SJSA1 (cell line): Measurements from ENCODE around the gene PRKCQ. TPM values are rescaled to one million over a fixed set of nuclear protein-coding genes. Genes with fewer than 3 reads are reported as not detected.

Experiments
- DNase-seq, 2 experiments: peaks; one replicate each; pipeline ENCODE4 v3.0.0-alpha.2; 2015 to 2020; ENCODE audit warnings: low spot score in 2 of 2, low read depth in 1 of 2
- H3K27ac ChIP-seq: fragments of 250-450 bp; sonication (Bioruptor Pico); 2 replicates; pipeline ENCODE4 v1.5.1; 2020; ENCODE audit warnings: mild to moderate bottlenecking, moderate library complexity
- H3K27me3 ChIP-seq: fragments of 250-450 bp; sonication (Bioruptor Pico); replicated peaks from 2 replicates; pipeline ENCODE4 v1.5.1; 2020; ENCODE audit warnings: mild to moderate bottlenecking, moderate library complexity
- H3K36me3 ChIP-seq: fragments of 250-450 bp; sonication (Bioruptor Pico); 2 replicates; pipeline ENCODE4 v1.5.1; 2020; ENCODE audit warnings: mild to moderate bottlenecking
- H3K4me1 ChIP-seq: fragments of 250-450 bp; sonication (Bioruptor Pico); replicated peaks from 2 replicates; pipeline ENCODE4 v1.6.1; 2021; ENCODE audit warnings: mild to moderate bottlenecking
- H3K4me3 ChIP-seq: fragments of 250-450 bp; sonication (Bioruptor Pico); 2 replicates; pipeline ENCODE4 v1.5.1; 2020; ENCODE audit warnings: mild to moderate bottlenecking
- H3K9me3 ChIP-seq: fragments of 250-450 bp; sonication (Bioruptor Pico); replicated peaks from 2 replicates; pipeline ENCODE4 v1.5.1; 2020; ENCODE audit warnings: mild to moderate bottlenecking
- total RNA-seq: library from RNA; depleted of rRNA; stranded (reverse); fragments of >200 nt; shearing (Covaris generic); gene quantifications from 2 replicates; pipeline ENCODE4 v1.2.3, GENCODE V29; 2014

PRKCQ gene
- total RNA-seq, 1 experiment from 2014 or later: not detected

DNA sequence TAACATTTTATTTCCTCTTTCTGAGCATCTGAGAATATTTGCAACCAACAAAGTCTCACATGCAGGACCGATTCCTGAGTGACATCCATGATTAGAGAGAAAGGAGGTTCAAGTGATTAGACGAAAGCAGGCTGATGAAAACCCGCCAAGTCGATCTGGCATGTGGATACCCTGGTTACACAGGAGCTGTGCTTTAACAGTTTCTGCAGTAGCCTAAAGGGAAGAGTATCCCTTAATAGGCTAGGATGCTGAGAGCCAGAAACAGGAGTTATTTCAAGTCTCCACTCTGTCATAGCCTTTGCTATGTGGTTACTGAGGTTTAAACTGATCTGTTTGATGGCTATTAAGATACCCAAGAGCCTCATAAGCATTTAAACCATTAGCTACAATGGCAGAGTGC is 82.5 kb downstream of the PRKCQ start:
- Histone ChIP-seq H3K4me3 (no peak overlapping the region), H3K27me3 (peaks cover 15% of the 10 kb centered on the region), H3K4me1 (no peaks in the 10 kb centered on the region), H3K27ac (no peak overlapping the region), H3K36me3 (no peaks in the 10 kb centered on the region), H3K9me3 (no peaks in the 10 kb centered on the region)
- no peak for DNase-seq

DNA sequence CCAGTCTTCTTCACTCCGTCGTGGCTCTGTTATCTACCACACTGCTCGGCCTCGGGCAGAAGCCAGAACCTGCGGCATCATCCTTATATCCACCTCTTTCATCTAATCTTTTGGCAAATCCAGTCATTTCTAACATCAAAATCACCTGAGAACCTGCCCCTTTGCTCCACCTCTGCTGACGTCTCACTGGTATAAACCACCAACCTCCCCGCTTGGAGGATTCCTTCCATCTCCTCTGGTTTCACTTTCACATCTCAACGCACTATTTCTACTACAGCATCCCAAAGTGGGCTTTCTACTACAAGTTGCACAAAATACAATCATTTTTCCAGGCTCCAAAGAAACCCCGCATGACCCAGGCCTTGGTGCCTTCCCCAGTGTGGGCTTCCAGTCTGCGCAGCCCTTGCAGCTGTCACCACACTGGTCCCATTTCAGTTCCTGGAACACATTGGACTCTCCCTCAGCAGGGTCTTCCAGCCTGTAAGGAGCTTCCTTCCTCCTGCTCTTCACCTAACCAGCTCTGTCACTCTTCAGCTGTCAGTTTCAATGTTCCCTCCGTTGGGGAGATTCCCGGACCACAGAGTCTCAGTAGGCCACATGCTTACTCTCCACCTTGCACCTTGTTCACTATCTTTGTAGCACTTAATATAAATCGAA is 85.0 kb downstream of the PRKCQ start:
- H3K27me3 ChIP-seq: peaks cover 17% of the 10 kb centered on the region
- H3K4me1 ChIP-seq: no peaks in the 10 kb centered on the region
- no peak overlapping the region for H3K27ac ChIP-seq
- no peak for DNase-seq
- H3K4me3 ChIP-seq: no peak overlapping the region
- no peaks in the 10 kb centered on the region for H3K36me3 ChIP-seq
- H3K9me3 ChIP-seq: no peaks in the 10 kb centered on the region

DNA sequence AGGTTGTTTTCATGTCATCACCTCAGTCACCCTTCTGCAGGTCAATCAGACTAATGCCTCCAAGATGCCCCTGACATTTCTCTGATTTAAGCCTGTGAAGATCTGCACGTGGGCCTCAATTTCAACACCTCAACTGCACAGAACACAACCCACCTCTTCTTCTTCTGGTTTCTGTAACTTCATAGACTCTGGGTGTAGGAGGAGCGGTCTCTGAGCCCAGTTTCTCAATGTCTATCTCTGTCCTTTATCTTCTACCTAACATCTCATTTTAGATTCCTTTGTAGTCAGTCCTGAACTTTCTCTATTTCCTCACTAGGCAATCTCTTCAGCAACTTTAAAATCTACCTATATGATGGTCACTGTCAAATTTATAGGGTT is 85.6 kb downstream of the PRKCQ start:
- no peak overlapping the region for H3K4me3 ChIP-seq
- H3K36me3 ChIP-seq: no peaks in the 10 kb centered on the region
- H3K27ac ChIP-seq: no peak overlapping the region
- no peaks in the 10 kb centered on the region for H3K9me3 ChIP-seq
- H3K4me1 ChIP-seq: no peaks in the 10 kb centered on the region
- DNase-seq: no peak
- peaks cover 17% of the 10 kb centered on the region for H3K27me3 ChIP-seq

- DNase-seq: no peak
- peaks cover 17% of the 10 kb centered on the region for H3K27me3 ChIP-seq
- H3K9me3 ChIP-seq: no peaks in the 10 kb centered on the region
- no peak overlapping the region for H3K27ac ChIP-seq
- H3K4me1 ChIP-seq: no peaks in the 10 kb centered on the region
- H3K36me3 ChIP-seq: no peaks in the 10 kb centered on the region
- no peak overlapping the region for H3K4me3 ChIP-seq
Observed at GRCh38 chr10:6493521-6494441, 86.3 kb downstream of the PRKCQ start.

GRCh38 chr10:6492896-6493295 is 87.2 kb downstream of the PRKCQ start:
- no peak for DNase-seq
- peaks cover 17% of the 10 kb centered on the region for H3K27me3 ChIP-seq
- no peaks in the 10 kb centered on the region for H3K4me1 ChIP-seq
- H3K4me3 ChIP-seq: no peak overlapping the region
- H3K9me3 ChIP-seq: no peaks in the 10 kb centered on the region
- H3K27ac ChIP-seq: no peak overlapping the region
- H3K36me3 ChIP-seq: no peaks in the 10 kb centered on the region

DNA sequence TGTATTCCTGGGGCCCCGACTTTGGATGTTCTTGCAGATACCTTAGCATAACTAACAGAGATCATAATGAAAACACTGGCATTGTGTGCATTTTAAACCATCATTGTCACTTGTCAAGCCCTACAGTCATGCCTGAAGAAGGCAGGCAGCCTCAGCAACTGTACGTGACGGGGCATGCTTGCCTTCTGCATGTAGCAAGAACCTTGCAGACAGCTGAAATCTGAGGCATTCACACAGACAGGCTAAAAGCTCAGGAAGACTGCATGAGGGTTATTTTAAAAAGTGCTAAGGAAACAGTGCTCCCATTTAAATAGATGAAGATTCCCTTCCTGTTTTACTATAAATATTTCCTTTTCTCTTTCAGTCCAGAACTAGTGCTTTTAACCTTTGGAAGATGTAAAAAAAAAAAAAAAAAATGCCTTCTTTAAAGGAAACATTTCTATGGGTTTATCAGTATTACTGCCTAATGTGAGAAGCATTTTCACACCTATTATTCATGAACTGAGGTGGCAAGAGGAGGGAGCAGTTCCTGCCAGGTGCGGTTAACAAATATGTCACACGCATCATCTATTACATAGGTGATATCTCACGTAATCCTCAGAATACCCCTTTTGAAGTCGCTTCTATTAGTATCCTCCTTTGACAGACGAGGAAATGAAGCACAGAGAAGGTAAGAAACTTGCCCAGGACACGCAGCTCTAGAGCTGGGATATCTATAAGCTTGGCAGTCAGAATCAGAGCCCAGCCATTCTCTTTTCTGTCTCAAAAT is 88.1 kb downstream of the PRKCQ start:
- Histone ChIP-seq H3K4me3 (no peak overlapping the region), H3K9me3 (no peaks in the 10 kb centered on the region), H3K36me3 (no peaks in the 10 kb centered on the region), H3K27me3 (peaks cover 17% of the 10 kb centered on the region), H3K4me1 (no peaks in the 10 kb centered on the region), H3K27ac (no peak overlapping the region)
- DNase-seq: no peak

DNA sequence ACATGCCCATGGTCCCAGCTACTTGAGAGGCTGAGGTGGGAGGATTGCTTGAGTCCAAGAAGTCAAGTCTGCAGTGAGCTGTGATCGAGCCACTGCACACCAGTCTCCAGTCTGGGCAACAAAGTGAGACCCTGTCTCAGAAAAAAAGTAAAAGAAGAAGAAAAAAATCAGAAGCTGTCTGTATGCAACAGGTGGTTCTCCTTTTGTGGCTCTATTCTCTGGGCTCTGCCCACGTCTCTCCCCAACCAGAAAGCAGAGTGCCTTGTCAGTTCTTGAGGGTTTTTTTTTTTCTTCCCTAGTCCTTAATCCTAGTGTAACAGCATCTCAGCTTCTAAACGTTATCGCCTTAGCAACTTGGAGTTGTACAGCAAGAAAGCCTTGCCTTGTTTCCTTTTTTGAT is 89.5 kb downstream of the PRKCQ start:
- no peak for DNase-seq
- Histone ChIP-seq H3K4me1 (no peaks in the 10 kb centered on the region), H3K4me3 (no peak overlapping the region), H3K9me3 (no peaks in the 10 kb centered on the region), H3K36me3 (no peaks in the 10 kb centered on the region), H3K27me3 (peaks cover 17% of the 10 kb centered on the region), H3K27ac (no peak overlapping the region)

GRCh38 chr10:6487920-6488319 is 92.2 kb downstream of the PRKCQ start:
- Histone ChIP-seq H3K4me3 (no peak overlapping the region), H3K27me3 (peaks cover 9% of the 10 kb centered on the region), H3K36me3 (no peaks in the 10 kb centered on the region), H3K9me3 (no peaks in the 10 kb centered on the region), H3K27ac (no peak overlapping the region), H3K4me1 (no peaks in the 10 kb centered on the region)
- no peak for DNase-seq

DNA sequence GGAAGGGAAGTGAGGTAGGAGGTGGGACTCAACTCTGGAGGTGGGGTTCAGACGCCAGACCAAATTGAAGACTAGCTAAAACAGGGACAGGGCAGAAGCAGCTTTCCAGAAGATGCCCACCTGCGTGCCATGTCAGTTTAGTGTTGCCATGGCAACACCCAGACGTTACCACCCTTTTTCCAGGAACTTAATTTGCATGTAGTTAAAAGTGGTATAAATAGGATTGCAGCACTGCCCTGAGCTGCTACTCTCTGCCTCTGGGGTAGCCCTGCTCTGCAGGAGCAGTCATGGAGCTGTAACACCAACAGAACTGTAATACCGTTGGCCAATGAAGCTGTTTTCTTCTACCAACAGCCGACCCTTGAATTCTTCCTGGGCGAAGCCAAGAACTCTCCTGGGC is 93.8 kb downstream of the PRKCQ start:
- Histone ChIP-seq H3K4me3 (no peak overlapping the region), H3K36me3 (no peaks in the 10 kb centered on the region), H3K4me1 (no peaks in the 10 kb centered on the region), H3K27ac (no peak overlapping the region), H3K27me3 (peaks cover 4% of the 10 kb centered on the region), H3K9me3 (no peaks in the 10 kb centered on the region)
- DNase-seq: no peak

- no peak overlapping the region for H3K4me3 ChIP-seq
- H3K4me1 ChIP-seq: no peaks in the 10 kb centered on the region
- H3K27ac ChIP-seq: no peak overlapping the region
- H3K36me3 ChIP-seq: no peaks in the 10 kb centered on the region
- no peak for DNase-seq
- H3K27me3 ChIP-seq: peaks cover 8% of the 10 kb centered on the region
- H3K9me3 ChIP-seq: no peaks in the 10 kb centered on the region
Observed at GRCh38 chr10:6482737-6483357, 97.2 kb downstream of the PRKCQ start.

DNA sequence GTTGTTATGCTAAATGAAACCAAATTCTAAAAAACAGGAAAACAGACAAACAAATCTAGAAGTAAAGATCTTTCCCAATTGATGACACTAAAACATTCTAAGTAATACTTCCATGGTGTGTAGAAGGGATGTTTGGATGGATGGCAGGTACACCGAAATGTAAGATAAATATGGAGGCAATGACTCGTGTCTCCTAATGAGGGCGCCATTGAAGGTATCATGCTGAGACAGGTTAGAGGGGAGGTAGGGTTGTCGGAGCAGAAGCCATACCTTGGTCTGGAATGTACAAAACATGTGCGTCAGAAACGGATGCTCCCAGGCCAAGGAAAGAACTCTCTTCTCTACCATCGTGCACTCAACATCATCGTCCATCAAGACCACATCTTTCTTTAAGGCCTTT is 101.4 kb downstream of the PRKCQ start:
- Histone ChIP-seq H3K36me3 (no peaks in the 10 kb centered on the region), H3K27ac (no peak overlapping the region), H3K4me1 (0 out of 2 replicates have a peak, but pooled peaks cover 4% of the 10 kb centered on the region), H3K27me3 (peaks cover 8% of the 10 kb centered on the region; the same call in 1 of the 2 replicates), H3K9me3 (no peaks in the 10 kb centered on the region), H3K4me3 (no peak overlapping the region)
- no peak for DNase-seq

DNA sequence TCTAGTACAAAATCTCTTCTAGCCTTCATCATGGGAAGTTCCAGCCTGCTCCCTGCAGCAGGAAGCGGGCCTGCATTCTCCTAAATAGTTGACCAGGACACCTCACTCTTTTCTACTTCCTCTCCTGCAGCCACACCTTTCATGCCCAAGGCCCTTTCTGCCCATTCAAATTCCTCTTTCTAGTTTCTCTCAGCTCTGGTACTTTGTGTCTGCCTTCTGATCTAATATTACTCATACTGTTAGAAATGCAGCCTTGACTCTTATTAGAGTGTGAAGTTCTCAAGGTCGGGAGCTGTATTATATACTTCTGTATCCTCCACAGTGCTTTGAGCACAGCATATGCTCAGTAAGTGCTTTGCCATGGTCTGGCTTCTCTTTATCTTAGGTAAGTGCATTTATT is 103.1 kb downstream of the PRKCQ start:
- DNase-seq: no peak
- Histone ChIP-seq H3K4me1 (0 out of 2 replicates have a peak, but pooled peaks cover 4% of the 10 kb centered on the region), H3K4me3 (no peak overlapping the region), H3K36me3 (no peaks in the 10 kb centered on the region), H3K27ac (no peak overlapping the region), H3K27me3 (peaks cover 8% of the 10 kb centered on the region; the same call in 1 of the 2 replicates), H3K9me3 (no peaks in the 10 kb centered on the region)

- no peak overlapping the region for H3K4me3 ChIP-seq
- no peaks in the 10 kb centered on the region for H3K36me3 ChIP-seq
- H3K27me3 ChIP-seq: 0 out of 2 replicates have a peak, but pooled peaks cover under 1% of the 10 kb centered on the region
- H3K4me1 ChIP-seq: 0 out of 2 replicates have a peak, but pooled peaks cover 4% of the 10 kb centered on the region
- H3K27ac ChIP-seq: no peak overlapping the region
- H3K9me3 ChIP-seq: no peaks in the 10 kb centered on the region
- DNase-seq: no peak
Observed at GRCh38 chr10:6474871-6475270, 105.2 kb downstream of the PRKCQ start.
